Measurements from ENCODE around the gene AKAP11. TPM values are rescaled to one million over a fixed set of nuclear protein-coding genes. Genes with fewer than 3 reads are reported as not detected.

The AKAP11 gene
- total and polyA plus RNA-seq, 5 experiments from 2014 or later: 2.5 to 33.9 (median 4.5) TPM

- DNase-seq (no peak), ATAC-seq (no peak)
- POLR2A ChIA-PET: no interaction called here
- no peaks in the 10 kb centered on the region for H3K4me1 Mint-ChIP-seq
- peaks cover 0 to under 1% (median 0%) of the 10 kb centered on the region in 3 donors for H3K36me3 Mint-ChIP-seq
- H3K9me3 Mint-ChIP-seq: no peaks in the 10 kb centered on the region
- H3K4me3 Mint-ChIP-seq: no peak overlapping the region
- peaks cover 0 to 5% (median 0%) of the 10 kb centered on the region in 5 donors for H3K27me3 Mint-ChIP-seq
- peak overlapping the region in 1 of 10 donors; percentile 60 for H3K27ac Mint-ChIP-seq
Measured at GRCh38 chr13:42247883-42248282, 24.1 kb upstream of the AKAP11 start.

GRCh38 chr13:42255886-42256285, 16.1 kb upstream of the AKAP11 start:
- no peak overlapping the region for H3K27ac Mint-ChIP-seq
- DNase-seq (no peak), ATAC-seq (no peak)
- no peak overlapping the region for H3K4me3 Mint-ChIP-seq
- H3K4me1 Mint-ChIP-seq: peaks cover 6 to 10% (median 8%) of the 10 kb centered on the region in 4 donors
- no peaks in the 10 kb centered on the region for H3K36me3 Mint-ChIP-seq
- POLR2A ChIA-PET: no interaction called here
- H3K27me3 Mint-ChIP-seq: peaks cover 0 to 9% (median 3%) of the 10 kb centered on the region in 5 donors
- H3K9me3 Mint-ChIP-seq: no peaks in the 10 kb centered on the region

- Mint-ChIP-seq H3K27ac (peak overlapping the region in 2 of 10 donors; percentile 19 to 43), H3K36me3 (no peaks in the 10 kb centered on the region), H3K4me3 (no peak overlapping the region), H3K4me1 (peaks cover 6 to 10% (median 8%) of the 10 kb centered on the region in 4 donors), H3K9me3 (no peaks in the 10 kb centered on the region), H3K27me3 (peaks cover 0 to 11% (median 3%) of the 10 kb centered on the region in 5 donors)
- POLR2A ChIA-PET: interaction anchor here (1.6 kb wide), 1 partner anchor 12 kb away, joined by 5 read pairs; the partner anchor contains the start of gene AKAP11
- ATAC-seq: no peak
- DNase-seq: no peak
Measured at GRCh38 chr13:42258747-42259146, 13.2 kb upstream of the AKAP11 start.

DNA sequence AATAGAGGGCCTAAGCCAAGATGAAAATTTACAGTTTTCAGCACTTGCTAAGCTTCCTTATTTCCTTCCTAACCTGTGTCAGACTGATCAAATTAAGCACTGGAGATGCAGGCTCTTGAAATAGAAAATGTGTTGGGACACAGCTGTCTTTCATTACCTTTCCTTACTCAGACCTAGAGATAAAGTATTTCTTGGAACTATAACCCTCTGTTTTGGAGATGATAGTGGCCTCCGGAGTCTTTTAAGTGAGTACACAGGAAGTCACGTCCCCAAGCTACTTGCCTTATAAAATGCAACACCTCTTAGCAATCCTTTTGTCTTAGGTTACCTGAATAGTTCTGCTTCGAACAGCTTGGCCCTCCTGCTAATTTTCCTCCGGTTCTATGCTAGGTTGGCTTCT, 12.4 kb upstream of the AKAP11 start:
- ATAC-seq (peak in 1 of 2 donors; percentile 59), DNase-seq (no peak)
- H3K36me3 Mint-ChIP-seq: no peaks in the 10 kb centered on the region
- H3K27ac Mint-ChIP-seq: peak overlapping the region in 7 of 10 donors; percentile 1 to 77 (median 60)
- H3K4me1 Mint-ChIP-seq: peaks cover 6 to 10% (median 8%) of the 10 kb centered on the region in 4 donors
- no peaks in the 10 kb centered on the region for H3K9me3 Mint-ChIP-seq
- peak overlapping the region in 3 of 10 donors; percentile 9 to 28 (median 11) for H3K4me3 Mint-ChIP-seq
- POLR2A ChIA-PET: interaction anchor here (1.6 kb wide), 1 partner anchor 12 kb away, joined by 5 read pairs; the partner anchor contains the start of gene AKAP11
- H3K27me3 Mint-ChIP-seq: peaks cover 0 to 11% (median 3%) of the 10 kb centered on the region in 5 donors

GRCh38 chr13:42260903-42261654, 10.9 kb upstream of the AKAP11 start:
- H3K36me3 Mint-ChIP-seq: no peaks in the 10 kb centered on the region
- no peak overlapping the region for H3K4me3 Mint-ChIP-seq
- no peaks in the 10 kb centered on the region for H3K9me3 Mint-ChIP-seq
- no peak overlapping the region for H3K27ac Mint-ChIP-seq
- peaks cover 6 to 10% (median 8%) of the 10 kb centered on the region in 4 donors for H3K4me1 Mint-ChIP-seq
- H3K27me3 Mint-ChIP-seq: peaks cover 0 to 11% (median 3%) of the 10 kb centered on the region in 5 donors
- ATAC-seq (no peak), DNase-seq (no peak)
- POLR2A ChIA-PET: no interaction called here

DNA sequence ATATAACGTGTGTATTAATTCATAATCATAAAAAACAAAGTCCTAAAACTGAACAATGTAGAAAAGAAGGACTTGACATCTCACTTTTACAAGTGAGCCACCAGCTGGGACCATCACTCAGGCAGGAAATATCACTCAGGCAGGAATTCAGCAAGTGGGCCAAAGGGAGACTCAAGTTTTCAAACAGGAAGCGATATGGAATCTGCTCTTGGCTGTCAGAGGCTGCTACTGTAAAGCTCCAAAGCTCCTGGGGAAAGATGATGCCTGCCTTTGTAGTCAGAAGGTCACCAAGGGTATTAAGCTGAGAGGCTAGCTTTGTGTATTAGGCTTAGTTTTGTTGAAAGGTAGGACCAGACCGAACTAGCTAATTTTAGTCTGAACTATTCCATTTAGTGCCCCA, 5.5 kb upstream of the AKAP11 start:
- Mint-ChIP-seq H3K4me1 (peaks cover 13 to 16% (median 13%) of the 10 kb centered on the region in 4 donors), H3K27me3 (peaks cover 0 to 5% (median 0%) of the 10 kb centered on the region in 5 donors), H3K36me3 (no peaks in the 10 kb centered on the region), H3K27ac (no peak overlapping the region), H3K9me3 (no peaks in the 10 kb centered on the region), H3K4me3 (no peak overlapping the region)
- POLR2A ChIA-PET: interaction anchor here (0.5 kb wide), 1 partner anchor 1100 kb away, joined by 3 read pairs; no protein-coding TSS in a partner anchor
- DNase-seq: no peak
- ATAC-seq: no peak

DNA sequence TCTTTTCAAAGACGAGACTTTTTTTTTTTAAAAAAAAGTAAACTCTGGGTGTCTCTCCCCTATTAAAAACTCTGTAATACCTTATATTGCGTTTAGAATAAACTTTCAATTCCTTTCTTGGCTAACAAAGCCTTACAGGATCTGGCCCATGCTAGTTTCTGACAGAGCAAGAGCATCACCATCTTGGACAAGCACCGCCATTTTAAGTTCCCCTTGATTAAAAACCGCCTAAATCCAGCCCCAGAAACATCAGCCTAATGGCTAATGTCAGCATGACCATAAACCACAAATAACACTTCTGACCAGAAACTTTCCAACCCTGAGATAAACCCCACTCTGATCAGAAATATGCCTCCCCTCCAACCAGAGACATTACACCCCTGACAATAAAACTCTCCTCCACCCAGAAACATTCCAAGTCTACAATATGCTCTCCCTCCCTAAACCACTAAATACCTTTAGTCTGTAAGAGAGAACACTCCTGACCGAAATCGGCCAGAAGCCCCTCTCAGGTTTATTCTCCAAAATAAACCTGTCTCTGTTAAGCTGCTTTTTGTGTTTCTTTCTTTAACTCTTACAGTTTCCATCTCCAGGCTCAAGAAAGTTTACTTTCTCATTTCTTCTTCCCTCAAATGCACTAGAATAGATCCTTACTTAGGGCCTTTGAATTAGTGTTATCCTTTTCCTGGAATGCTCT, 1.6 kb upstream of the AKAP11 start:
- peak overlapping the region; percentile 87 to 99 (median 98) for H3K27ac Mint-ChIP-seq
- POLR2A ChIA-PET: interaction anchor here (1.6 to 1.7 kb wide), 2 partner anchors 11 to 85 kb away, joined by 4 to 5 read pairs; no protein-coding TSS in a partner anchor

GRCh38 chr13:42270857-42271215, 1.1 kb upstream of the AKAP11 start:
- POLR2A ChIA-PET: interaction anchor here (1.3 to 1.7 kb wide), 3 partner anchors 11 to 223 kb away, joined by 4 to 5 read pairs (median 4); no protein-coding TSS in a partner anchor
- H3K4me1 Mint-ChIP-seq: peaks cover 29 to 48% (median 44%) of the 10 kb centered on the region in 4 donors
- H3K27me3 Mint-ChIP-seq: peaks cover 0 to 2% (median 0%) of the 10 kb centered on the region in 5 donors
- no peak for ATAC-seq
- peak overlapping the region; percentile 87 to 99 (median 98) for H3K27ac Mint-ChIP-seq
- H3K36me3 Mint-ChIP-seq: peaks cover 0 to 4% (median 0%) of the 10 kb centered on the region in 3 donors
- no peaks in the 10 kb centered on the region for H3K9me3 Mint-ChIP-seq
- H3K4me3 Mint-ChIP-seq: peak overlapping the region; percentile 90 to 99 (median 94)
- no peak for DNase-seq

More for the DNA sequence above, 1.6 kb upstream of the AKAP11 start:
- Mint-ChIP-seq H3K36me3 (peaks cover 0 to 3% (median 0%) of the 10 kb centered on the region in 3 donors), H3K4me1 (peaks cover 27 to 42% (median 39%) of the 10 kb centered on the region in 4 donors), H3K27me3 (peaks cover 0 to 2% (median 0%) of the 10 kb centered on the region in 5 donors), H3K9me3 (no peaks in the 10 kb centered on the region), H3K4me3 (peak overlapping the region; percentile 90 to 99 (median 94))
- no peak for DNase-seq
- no peak for ATAC-seq

DNA sequence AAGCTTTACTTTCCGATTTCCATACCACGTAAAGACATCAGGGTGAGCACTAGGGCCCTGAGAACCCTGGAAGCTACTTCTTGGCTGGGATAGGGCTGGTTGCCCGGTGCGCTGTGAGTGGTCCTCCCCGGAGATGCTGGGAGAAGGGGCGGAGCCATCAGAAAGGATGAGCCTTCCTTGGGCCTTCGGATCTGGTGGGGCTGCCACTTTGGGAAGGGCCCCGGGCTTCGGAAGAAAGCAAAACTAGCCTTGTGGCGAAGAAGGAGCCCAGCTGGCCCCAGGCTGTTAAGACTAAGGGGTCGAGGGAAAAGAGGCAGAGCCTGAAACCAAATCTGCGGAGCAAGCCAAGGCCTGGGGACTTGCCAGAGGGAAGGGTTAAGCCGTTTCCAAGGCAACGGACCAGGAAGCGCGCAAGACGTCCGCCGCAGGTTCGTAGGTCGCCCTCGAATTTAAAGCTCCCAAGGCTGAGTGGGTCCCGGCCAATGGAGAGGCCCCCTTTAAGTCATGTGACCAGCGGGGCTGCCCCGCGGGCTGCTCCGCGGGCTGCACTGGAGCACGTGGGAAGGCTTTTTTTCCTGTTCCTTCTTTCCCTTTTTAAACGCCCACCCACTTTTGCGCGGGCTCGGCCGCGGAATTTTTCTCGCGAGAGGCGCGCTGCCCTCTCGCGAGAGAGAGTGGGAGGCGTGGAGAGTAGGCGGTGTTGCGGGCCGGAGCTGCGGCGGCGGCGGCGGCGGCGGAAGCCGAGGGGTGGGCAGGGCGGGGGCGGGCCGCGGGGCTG, 426 bp upstream of the AKAP11 start:
- Mint-ChIP-seq H3K27ac (peak overlapping the region; percentile 87 to 99 (median 98)), H3K4me1 (peaks cover 33 to 53% (median 47%) of the 10 kb centered on the region in 4 donors), H3K9me3 (no peaks in the 10 kb centered on the region), H3K36me3 (peaks cover 0 to 6% (median 0%) of the 10 kb centered on the region in 3 donors), H3K4me3 (peak overlapping the region; percentile 90 to 99 (median 94)), H3K27me3 (peaks cover 0 to 2% (median 0%) of the 10 kb centered on the region in 5 donors)
- peak; percentile 90 to 91 for ATAC-seq
- DNase-seq: peak; percentile 79 to 97 (median 94)
- POLR2A ChIA-PET: interaction anchor here (0.5 to 1.7 kb wide), 12 partner anchors 9 to 1140 kb away, joined by 3 to 8 read pairs (median 3); partner anchors contain the start of gene VWA8

GRCh38 chr13:42272804-42273175, 838 bp downstream of the AKAP11 start:
- POLR2A ChIA-PET: interaction anchor here (1.2 to 1.5 kb wide), 2 partner anchors 10 to 780 kb away, joined by 3 to 4 read pairs; no protein-coding TSS in a partner anchor

GRCh38 chr13:42274386-42275097, 2.6 kb downstream of the AKAP11 start:
- Mint-ChIP-seq H3K36me3 (peaks cover 0 to 7% (median 0%) of the 10 kb centered on the region in 3 donors), H3K4me3 (peak overlapping the region in 8 of 10 donors; percentile 5 to 58 (median 44)), H3K9me3 (no peaks in the 10 kb centered on the region), H3K4me1 (peaks cover 40 to 61% (median 52%) of the 10 kb centered on the region in 4 donors), H3K27me3 (no peaks in the 10 kb centered on the region), H3K27ac (peak overlapping the region in 8 of 10 donors; percentile 23 to 87 (median 46))
- POLR2A ChIA-PET: no interaction called here
- DNase-seq (no peak), ATAC-seq (no peak)

More at GRCh38 chr13:42272804-42273175, 838 bp downstream of the AKAP11 start:
- peak overlapping the region; percentile 83 to 99 (median 97) for H3K27ac Mint-ChIP-seq
- peak in 3 of 10 donors; percentile 38 to 49 (median 38) for DNase-seq
- H3K9me3 Mint-ChIP-seq: no peaks in the 10 kb centered on the region
- peaks cover 38 to 58% (median 52%) of the 10 kb centered on the region in 4 donors for H3K4me1 Mint-ChIP-seq
- H3K36me3 Mint-ChIP-seq: peaks cover 0 to 7% (median 0%) of the 10 kb centered on the region in 3 donors
- no peak for ATAC-seq
- H3K27me3 Mint-ChIP-seq: no peaks in the 10 kb centered on the region
- peak overlapping the region; percentile 84 to 99 (median 96) for H3K4me3 Mint-ChIP-seq
